SKM-1 treated with dmso at 0.1 percent for 144 hours (cell line): ENCODE data around the gene CD69.
"Not testable (repeated sequence)": the region's sequence is repeated elsewhere in the genome, so short reads cannot be mapped to it uniquely, and the experiment has no call there.

Experiments
- DNase-seq: peaks from one replicate; lab custom pipeline; 2025; ENCODE audit not compliant: unreplicated experiment; lab: John Stamatoyannopoulos, UW

Gene CD69

DNA sequence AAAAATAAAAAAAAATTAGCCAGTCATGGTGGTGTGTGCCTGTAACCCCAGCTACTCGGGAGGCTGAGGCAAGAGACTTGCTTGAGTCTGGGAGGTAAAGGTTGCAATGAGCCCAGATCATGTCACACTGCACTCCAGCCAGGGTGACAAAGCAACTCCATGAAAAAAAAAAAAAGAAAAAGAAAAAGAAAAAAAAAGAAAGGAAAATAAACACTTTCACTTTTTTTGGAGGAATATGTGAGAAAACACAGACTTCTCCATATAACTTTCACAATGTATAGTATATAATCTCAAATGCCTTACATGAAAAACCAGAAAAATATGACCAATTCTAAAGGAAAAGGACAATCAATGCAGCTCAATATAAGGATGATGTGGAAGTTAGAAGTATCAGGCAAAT, 36.7 kb downstream of the CD69 start:
- DNase-seq = no peak

DNA sequence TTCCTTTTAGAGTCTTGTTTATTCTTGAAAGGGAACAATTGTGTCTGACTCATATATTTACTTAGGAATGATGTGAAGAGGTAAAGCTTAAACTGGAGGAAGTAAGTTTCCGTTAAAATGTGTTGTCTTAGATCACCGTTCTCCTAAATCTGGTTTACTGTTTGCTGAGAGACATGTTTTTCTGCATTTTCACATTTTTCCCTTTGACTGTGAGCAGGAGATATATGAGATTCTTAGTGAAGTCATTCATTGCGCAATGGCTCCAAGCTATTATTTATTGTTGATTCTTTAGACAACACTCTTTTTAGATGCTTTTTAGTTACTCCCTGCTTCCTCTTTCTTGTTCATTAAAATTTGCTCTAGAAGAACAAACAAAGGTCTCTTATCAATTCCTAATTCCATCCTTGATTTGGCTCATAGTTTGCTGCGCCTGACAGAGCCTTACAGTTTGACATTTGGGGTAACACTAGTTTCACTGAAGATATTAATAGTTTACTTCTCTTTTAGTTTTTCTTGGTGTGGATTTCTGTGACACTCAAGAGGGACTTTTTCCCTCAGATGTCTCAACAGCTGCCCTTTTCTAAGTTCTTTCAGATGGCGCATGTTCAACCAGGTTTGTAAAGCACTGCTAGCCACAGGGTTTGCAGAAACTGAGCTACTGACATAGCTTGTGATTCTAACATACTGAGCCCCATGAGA, 39.2 kb downstream of the CD69 start:
- no peak for DNase-seq

DNA sequence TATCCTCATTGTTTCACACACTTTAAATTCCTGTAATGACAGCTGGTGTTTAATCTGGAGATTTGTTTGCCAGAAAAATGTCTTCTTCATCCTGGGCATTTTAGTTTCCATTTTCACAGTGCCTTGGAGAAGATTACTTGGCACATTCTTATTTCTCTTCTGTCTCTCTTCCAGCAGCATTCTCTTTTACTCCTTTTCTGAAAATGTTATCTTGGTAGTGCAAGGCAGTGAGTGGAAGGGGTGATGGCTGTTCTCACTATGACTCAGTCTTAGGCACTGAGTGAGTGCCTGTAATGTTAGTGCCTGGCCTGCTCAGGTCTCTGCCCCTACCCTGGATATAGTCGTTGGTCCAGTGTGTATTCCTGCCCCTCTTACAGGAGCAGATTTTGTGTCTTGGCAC, 40.9 kb downstream of the CD69 start:
- DNase-seq = no peak

DNA sequence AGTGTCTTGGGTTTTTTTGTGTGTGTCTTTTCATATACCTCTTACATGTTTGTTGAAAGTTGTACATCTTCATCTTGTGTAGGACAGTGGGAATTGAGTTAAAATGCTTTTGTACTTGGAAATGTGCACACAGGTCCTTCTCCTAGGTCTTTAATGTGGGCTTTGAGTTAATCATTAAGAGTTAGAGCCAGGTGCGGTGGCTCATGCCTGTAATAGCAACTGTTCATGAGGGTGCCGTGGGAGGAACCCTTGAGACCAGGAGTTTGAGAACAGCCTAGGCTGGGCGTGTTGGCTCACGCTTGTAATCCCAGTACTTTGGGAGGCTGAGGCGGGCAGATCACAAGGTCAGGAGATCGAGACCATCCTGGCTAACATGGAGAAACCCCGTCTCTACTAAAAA, 41.7 kb downstream of the CD69 start:
- no peak for DNase-seq

DNA sequence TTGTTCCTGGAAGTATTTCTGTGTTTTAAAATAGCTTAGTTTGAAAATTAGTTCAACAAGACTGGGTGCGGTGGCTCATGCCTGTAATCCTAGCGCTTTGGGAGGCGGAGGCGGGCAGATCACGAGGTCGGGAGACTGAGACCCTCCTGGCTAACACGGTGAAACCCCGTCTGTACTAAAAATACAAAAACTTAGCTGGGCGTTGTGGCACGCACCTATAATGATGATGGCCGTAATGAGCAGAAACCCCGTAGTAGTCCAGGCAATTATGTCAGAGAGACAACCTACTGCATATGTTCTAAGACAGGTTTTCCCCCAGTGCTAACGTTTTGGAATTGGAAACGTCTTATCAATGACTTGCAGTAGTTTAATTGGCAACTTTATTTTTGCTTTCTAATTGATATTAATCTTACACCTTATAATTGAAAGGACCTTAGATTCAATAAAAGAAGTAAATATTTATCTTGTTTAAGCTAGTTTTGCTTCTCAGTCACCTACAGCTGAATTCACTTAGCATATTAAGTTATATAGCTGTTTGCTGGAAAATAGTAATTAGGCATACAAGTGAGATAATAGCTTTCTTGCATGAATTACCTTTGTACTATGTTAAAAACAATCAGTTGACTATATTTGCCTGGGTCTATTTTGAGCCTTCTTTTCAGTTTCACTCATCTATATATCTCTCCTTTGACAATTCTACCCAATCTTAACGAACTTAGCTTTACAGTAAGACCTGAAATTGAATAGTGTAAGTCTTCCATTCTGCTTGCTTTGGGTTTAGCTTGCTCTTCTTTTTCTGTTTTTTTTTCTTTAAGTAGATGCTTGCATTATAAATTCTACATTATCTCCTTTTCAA, 43.4 kb downstream of the CD69 start:
- no peak for DNase-seq

DNA sequence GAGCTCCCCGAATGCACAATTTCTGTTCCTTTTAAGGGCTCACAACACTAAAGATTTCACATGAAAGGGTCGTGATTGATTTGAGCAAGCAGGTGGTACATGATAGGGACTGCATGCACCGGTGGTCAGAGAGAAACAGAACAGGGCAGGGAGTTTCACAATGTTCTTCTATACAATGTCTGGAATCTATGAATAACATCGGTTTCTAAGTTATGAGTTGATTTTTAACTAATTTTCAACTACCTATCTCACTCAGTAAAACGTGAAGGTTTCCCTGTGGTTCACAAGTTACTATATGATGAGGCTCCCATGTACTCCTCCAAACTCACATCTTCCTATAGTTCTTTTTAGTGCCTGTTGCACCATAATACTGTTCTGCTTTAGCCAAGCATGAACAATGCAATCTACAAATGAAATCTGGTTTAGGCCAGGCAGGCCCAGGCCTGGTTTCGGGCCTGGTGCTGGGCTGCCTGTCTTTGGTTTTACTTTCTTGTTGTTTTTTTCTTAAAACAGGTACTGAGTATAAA, 47.6 kb downstream of the CD69 start:
- DNase-seq = not testable (repeated sequence)

DNA sequence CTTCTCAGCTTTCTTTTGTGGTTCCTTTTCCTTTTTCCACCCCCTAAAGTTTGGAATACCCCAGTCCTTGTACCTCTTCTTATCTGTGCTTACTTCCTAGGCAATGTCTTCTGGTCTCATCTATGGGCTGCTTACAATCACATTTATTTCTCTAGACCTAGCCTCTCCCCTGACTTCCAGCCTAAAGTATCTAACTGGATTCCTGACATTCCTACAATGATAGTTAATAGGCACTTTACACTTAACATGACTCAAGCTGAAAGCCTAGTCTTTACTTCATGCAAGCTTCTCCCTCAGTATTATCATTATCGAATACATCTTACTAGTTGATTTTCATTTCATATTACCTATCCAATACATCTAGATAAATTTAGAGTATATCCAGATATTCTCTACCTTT, 49.0 kb downstream of the CD69 start:
- no peak for DNase-seq

DNA sequence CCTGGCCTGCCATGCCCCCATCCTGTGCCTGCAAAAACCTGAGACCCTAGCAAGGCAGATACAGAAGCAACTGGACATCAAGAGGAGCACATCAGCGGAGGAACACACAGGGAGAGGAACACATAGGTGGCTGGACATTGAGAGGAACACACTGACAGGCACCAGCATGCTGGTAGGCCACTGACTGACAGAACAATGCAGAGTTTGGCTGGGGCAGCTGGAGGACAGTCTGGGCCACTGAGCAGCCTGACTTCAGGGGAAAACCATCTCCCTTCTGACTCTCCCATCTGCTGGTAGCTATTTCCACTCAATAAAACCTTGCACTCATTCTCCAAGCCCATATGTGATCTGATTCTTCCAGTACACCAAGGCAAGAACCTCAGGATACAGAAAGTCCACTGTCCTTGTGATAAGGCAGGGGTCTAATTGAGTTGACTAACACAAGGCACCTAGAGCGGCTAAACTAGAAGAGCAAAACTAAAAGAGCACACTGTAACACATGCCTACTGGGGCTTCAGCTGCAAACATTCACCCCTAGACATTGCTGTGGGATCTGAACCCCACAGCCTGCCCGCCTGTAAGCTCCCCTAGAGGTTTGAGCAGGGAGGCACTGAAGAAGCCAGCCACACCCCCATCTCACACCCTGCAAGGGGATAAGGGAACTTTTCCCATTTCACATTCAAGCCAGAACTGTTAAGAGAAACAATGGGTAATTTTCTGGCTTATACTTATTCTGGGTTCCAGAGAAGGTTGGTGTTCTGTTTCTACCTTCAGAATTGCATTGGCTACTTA, 49.9 kb downstream of the CD69 start:
- DNase-seq = no peak

DNA sequence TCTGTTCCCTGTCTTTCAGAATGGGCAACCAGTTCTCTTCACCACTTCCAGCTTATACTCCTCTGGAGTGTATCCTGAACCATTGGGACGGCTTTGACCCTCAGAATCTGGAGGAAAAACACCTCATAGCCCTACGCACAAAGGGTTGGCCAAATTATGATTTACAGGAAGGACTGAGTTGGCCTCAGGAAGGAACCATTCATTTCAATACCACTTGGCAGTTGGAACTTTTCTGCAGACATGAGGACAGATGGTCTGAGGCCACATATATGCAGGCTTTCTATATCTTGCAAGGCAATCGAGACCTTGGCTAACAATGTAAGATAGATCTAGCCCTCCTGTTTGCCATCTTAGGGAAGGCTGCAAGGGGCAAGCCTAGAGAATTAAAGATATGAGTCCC, 51.8 kb downstream of the CD69 start:
- no peak for DNase-seq

DNA sequence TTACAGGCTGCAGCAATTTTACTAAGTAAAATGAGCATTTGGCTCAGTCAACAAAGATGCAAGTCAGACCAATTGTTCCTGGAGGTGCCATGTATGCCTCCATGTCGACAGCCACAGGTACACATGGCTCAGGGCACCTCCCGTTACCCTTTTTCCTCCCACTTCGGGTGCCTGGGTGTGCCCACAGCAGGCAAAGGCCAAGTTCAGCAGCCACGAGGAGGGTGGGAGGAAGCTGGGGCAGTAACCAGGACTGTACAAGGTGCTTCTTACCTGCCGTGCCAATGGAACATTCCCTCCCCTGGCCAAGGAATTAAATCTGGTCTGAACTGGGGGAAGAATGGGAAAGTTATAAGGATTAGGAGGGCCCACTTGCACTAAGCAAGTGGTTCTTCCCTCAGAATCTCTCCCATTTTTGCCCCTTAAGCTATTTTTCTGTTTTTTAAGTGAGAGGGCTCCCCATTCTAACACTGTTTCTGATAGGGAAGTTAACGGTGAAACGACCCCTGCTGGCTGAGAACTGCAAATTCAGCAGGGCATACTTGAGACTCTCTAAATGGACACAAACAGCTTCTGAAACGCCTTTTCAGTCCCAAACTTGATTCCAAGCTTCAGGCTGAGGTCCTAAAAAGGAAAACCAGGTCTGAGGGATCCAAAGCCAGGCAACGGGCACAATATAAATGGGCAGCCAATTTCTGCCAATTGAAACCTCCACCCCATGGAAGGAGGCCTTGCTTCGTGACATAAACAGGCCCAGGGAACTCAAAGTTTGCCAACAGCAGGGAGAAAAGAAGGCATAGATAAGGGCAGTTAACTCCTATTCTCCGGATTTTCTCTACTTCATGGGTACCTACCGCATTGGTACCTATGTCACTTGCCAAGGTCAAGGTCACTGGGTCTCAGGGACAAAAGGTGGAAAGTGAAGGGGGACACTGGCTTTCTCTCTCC, 52.6 kb downstream of the CD69 start:
- no peak for DNase-seq

DNA sequence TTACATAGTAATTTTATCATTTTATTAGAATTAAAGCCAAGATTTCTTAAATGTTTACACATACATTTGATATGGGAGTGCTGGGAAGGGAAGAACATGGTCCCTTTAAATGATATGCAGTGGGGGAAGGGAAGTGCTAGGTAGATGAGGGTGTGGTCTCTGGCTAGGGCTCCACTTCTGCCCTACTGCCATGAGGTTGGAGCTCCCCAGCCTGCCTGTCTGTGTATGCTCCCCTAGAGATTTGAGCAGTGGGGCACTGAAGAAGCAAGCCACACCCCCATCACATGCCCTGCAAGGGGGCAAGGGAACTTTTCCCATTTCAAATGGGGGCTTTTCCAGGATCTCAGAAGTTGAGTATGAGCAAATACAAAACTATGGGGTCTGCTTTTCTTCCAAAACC, 53.3 kb downstream of the CD69 start:
- no peak for DNase-seq

DNA sequence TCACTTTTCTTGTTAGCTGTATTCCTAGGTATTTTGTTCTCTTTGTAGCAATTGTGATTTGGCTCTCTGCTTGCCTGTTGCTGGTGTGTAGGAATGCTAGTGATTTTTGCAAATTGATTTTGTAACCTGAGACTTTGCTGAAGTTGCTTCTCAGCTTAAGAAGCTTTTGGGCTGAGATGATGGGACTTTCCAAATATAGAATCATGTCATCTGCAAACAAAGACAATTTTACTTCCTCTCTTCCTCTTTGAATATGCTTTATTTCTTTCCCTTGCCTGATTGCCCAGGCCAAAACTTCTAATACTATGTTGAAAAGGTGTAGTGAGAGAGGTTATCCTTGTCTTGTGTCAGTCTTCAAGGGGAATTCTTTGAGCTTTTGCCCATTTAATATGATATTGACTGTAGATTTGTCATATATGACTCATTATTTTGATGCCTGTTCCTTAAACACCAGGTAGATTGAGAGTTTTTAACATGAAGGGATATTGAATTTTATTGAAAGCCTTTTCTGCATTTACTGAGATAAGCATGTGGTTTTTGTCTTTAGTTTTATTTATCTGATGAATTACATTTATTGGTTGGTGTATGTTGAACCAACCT, 54.5 kb downstream of the CD69 start:
- DNase-seq = no peak

DNA sequence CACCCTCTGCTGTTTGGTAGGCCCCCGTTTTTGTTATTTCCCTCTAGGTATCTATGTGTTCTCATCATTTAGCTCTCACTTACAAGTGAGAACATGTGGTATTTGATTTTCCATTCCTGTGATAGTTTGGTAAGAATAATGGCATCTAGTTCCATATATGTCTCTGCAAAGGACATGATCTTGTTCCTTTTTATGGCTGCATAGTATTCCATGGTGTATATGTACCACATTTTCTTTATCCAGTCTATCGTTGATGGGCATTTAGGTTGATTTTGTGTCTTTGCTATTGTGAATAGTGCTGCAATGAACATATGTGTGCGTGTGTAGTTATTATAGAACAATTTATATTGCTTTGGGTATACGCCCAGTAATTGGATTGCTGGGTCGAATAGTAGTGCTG, 56.1 kb downstream of the CD69 start:
- not testable (repeated sequence) for DNase-seq
